Transverse colon (tissue), 4 donors: Measurements from ENCODE around the gene LPCAT1.

Experiments
- CTCF ChIP-seq, 5 experiments: fragments of 200-600 bp in 3 of 5; fragments of 450-650 bp in 2 of 5; sonication (generic) in 3 of 5; IDR thresholded peaks; 1 replicate in 2 of 5; 2 replicates in 3 of 5; pipeline ENCODE4 v1.5.1; 2016 to 2017; ENCODE audit warnings: antibody characterized with exemption in 5 of 5, inconsistent platforms in 3 of 5, mild to moderate bottlenecking in 2 of 5, moderate library complexity in 1 of 5
- EP300 ChIP-seq: sonication (generic); formaldehyde crosslinking; IDR thresholded peaks from one replicate; pipeline ENCODE4 v1.6.1; 2017; ENCODE audit warnings: antibody characterized with exemption, low read depth
- POLR2A ChIP-seq: fragments of 450-650 bp; IDR thresholded peaks from one replicate; pipeline ENCODE4 v1.6.1; 2016; ENCODE audit warnings: antibody characterized with exemption, mild to moderate bottlenecking, moderate library complexity
- POLR2AphosphoS5 ChIP-seq, 3 donors: sonication (generic); formaldehyde crosslinking; IDR thresholded peaks; one replicate each; pipeline ENCODE4 v1.6.1; 2016; ENCODE audit warnings: antibody characterized with exemption in 3 of 3

GRCh38 chr5:1417586-1418225, 106.1 kb downstream of the LPCAT1 start:
- TF ChIP-seq POLR2AphosphoS5 (IDR thresholded peaks at IDR 0.05) = no peak
- no peak for TF ChIP-seq POLR2A
- TF ChIP-seq CTCF (IDR thresholded peaks at IDR 0.05) = no peak
- no peak for TF ChIP-seq EP300
